ENCODE data around the gene ILDR1.

Gene ILDR1

DNA sequence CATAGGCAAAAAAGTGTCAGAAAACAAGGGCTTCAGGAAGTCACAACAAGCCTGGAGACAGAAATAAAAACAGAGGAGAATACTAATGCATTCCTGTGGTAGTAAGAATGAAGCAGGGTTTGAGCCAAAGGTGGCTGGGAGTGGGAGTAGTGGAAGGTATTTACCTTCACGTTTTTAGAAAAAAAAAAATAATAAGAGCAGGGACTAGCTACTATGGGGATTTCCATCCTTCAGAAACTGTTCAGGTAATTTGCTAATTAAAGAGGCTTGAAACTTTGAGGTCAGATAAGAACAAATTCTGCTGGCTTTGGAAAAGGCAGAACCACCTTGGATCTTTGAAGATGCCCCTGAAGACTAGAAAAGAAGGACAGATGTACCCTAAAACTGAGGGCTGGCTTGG, 18.4 kb downstream of the ILDR1 start:
- no peak overlapping the region for H3K4me3 ChIP-seq (ENCODE audit: low read depth, low read length)
- DNase-seq (ENCODE audit: low read depth, low spot score) = no peak
- TF ChIP-seq, protein P1, sequence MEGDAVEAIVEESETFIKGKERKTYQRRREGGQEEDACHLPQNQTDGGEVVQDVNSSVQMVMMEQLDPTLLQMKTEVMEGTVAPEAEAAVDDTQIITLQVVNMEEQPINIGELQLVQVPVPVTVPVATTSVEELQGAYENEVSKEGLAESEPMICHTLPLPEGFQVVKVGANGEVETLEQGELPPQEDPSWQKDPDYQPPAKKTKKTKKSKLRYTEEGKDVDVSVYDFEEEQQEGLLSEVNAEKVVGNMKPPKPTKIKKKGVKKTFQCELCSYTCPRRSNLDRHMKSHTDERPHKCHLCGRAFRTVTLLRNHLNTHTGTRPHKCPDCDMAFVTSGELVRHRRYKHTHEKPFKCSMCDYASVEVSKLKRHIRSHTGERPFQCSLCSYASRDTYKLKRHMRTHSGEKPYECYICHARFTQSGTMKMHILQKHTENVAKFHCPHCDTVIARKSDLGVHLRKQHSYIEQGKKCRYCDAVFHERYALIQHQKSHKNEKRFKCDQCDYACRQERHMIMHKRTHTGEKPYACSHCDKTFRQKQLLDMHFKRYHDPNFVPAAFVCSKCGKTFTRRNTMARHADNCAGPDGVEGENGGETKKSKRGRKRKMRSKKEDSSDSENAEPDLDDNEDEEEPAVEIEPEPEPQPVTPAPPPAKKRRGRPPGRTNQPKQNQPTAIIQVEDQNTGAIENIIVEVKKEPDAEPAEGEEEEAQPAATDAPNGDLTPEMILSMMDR (IDR thresholded peaks at IDR 0.05; ENCODE audit: insufficient read depth, low read length, missing control alignments) = no peak
- CTCF ChIA-PET = no interaction called here
- POLR2A ChIA-PET = no interaction called here

- CTCF ChIA-PET = no interaction called here
- no peak overlapping the region for H3K4me3 ChIP-seq (ENCODE audit: low read depth, low read length)
- POLR2A ChIA-PET = no interaction called here
- DNase-seq (ENCODE audit: low read depth, low spot score) = no peak
- TF ChIP-seq, protein P1 (IDR thresholded peaks at IDR 0.05; ENCODE audit: insufficient read depth, low read length, missing control alignments) = no peak
Observed at GRCh38 chr3:122003112-122003511, 18.9 kb downstream of the ILDR1 start.

GRCh38 chr3:122002611-122003010, 19.4 kb downstream of the ILDR1 start:
- no peak for DNase-seq (ENCODE audit: low read depth, low spot score)
- TF ChIP-seq, protein P1 (IDR thresholded peaks at IDR 0.05; ENCODE audit: insufficient read depth, low read length, missing control alignments) = no peak
- POLR2A ChIA-PET = no interaction called here
- H3K4me3 ChIP-seq (ENCODE audit: low read depth, low read length) = no peak overlapping the region
- CTCF ChIA-PET = no interaction called here

DNA sequence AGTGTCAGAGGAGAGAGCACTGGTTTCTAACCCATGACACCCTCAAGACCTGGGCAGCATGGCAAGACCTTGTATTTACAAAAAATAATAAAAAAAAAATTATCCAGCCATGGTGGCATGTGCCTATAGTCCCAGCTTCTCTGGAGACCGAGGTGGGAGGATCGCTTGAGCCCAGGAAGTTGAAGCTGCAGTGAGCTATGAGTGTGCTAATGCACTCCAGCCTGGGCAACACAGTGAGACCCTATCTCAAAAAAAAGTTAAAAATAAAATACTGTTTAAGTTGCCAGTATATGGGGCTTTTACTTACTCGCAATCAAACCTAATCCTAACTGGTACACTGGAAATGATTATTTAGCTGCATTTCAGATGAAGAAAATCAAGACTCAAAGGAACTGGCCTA, 20.2 kb downstream of the ILDR1 start:
- TF ChIP-seq, protein P1 (IDR thresholded peaks at IDR 0.05; ENCODE audit: insufficient read depth, low read length, missing control alignments) = no peak
- POLR2A ChIA-PET = no interaction called here
- CTCF ChIA-PET = no interaction called here
- no peak overlapping the region for H3K4me3 ChIP-seq (ENCODE audit: low read depth, low read length)
- DNase-seq (ENCODE audit: low read depth, low spot score) = no peak

- DNase-seq (ENCODE audit: low read depth, low spot score) = no peak
- CTCF ChIA-PET = no interaction called here
- POLR2A ChIA-PET = no interaction called here
- H3K4me3 ChIP-seq (ENCODE audit: low read depth, low read length) = no peak overlapping the region
- TF ChIP-seq, protein P1 (IDR thresholded peaks at IDR 0.05; ENCODE audit: insufficient read depth, low read length, missing control alignments) = no peak
Observed at GRCh38 chr3:122000936-122001605, 21.0 kb downstream of the ILDR1 start.

- CTCF ChIA-PET = no interaction called here
- TF ChIP-seq, protein P1 (IDR thresholded peaks at IDR 0.05; ENCODE audit: insufficient read depth, low read length, missing control alignments) = no peak
Observed at GRCh38 chr3:121999931-122000330, 22.1 kb downstream of the ILDR1 start.

More at GRCh38 chr3:121999931-122000330, 22.1 kb downstream of the ILDR1 start:
- POLR2A ChIA-PET = no interaction called here
- H3K4me3 ChIP-seq (ENCODE audit: low read depth, low read length) = no peak overlapping the region
- no peak for DNase-seq (ENCODE audit: low read depth, low spot score)

Measured in AG04449 (cell line).